Activated T-helper 1 cell treated with Interleukin-2 at 50 U/mL for 16 hours (primary cell): ENCODE data around the gene SP7.
A peak's percentile ranks its signal among the peaks of the same experiment; 100 is the strongest.
"Not testable (repeated sequence)": the region's sequence is repeated elsewhere in the genome, so short reads cannot be mapped to it uniquely, and the experiment has no call there.

Experiments used
- DNase-seq: peaks from one replicate; pipeline ENCODE4 v3.0.0-alpha.2; 2020; ENCODE audit warnings: low read depth

SP7 gene

DNA sequence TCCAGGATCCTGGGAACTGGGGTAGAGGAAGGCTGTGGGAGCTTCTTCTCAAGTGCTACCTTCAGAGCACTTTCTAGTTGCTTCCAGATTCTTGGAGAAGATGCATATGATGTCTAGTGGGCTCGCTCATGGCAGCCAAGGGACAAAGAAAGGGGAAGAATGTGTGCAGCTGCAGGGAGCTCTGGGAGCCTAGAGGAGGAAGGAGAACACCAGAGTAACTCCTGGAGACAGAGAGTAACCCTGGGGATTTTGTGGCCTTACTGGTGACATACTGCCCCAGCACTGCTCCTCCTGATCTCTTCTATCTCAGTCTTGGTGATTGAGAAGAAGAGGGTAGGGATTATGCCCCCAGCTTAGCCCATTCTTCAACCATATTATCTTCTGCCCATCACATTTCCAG is 10.3 kb upstream of the SP7 start:
- DNase-seq, result no peak

DNA sequence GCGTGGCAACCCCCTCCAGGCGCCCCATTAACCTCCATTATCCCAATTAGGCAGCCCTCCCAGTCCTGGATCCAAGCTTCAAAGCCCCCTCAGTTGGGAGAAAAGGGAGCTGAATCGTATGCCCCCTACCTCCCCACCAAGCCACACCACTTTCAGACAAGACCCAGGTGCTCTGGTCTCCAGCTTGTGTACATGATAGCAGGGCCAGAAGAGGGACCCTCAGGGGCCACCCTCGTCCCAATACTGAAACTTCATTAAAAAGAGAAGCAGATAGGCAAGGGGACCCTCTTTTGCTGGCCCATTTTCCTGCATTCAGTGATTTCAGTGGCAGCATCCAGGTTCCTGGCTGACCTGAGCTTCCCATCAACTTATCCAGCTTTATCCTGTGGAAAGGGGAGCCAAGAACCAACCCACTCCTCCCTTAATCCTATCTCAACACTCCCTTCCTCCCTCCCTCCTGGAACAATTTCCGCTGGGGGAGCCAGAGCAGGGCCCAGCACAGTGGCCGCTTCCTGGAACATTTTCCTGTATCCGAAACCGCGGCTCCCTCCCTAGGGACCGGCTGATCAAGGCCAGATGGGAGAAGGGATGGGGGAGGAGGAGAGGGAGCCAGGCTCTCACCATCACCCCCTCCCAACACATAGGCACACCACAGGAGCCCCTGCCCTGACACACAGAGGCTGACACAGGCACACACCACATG is 9.5 kb upstream of the SP7 start:
- DNase-seq, result no peak

GRCh38 chr12:53344824-53345485 is 8.8 kb upstream of the SP7 start:
- DNase-seq, result peak; percentile 51

GRCh38 chr12:53344487-53344823 is 8.3 kb upstream of the SP7 start:
- no peak for DNase-seq

- DNase-seq, result no peak
Measured at GRCh38 chr12:53343969-53344368, 7.8 kb upstream of the SP7 start.

GRCh38 chr12:53343449-53343848 is 7.3 kb upstream of the SP7 start:
- no peak for DNase-seq

DNA sequence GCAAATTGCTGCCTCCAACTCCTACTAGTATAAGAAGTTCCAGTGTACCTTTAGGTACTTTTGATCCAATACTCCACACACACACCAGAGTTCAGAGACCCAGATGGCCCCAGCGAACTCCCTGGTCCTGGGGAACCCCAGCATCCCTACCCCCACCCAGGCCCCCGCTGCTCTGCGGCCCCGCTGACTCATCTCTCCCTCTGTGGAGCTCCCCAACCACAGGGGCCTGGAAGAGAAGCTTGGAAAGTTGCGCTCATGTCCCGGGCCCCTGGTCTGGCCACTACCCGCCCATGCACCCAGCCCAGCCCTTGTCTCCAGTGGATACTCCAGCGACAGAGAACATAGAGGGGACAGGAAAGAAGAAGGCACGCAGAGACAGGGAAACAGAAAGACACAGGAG is 4.2 kb upstream of the SP7 start:
- DNase-seq, result no peak

- DNase-seq, result no peak
Measured at GRCh38 chr12:53338916-53339315, 2.8 kb upstream of the SP7 start.

- DNase-seq, result no peak
Measured at GRCh38 chr12:53338017-53338416, 1.9 kb upstream of the SP7 start.

GRCh38 chr12:53334822-53335221 is 1.3 kb downstream of the SP7 start:
- DNase-seq, result no peak

GRCh38 chr12:53333845-53334244 is 2.3 kb downstream of the SP7 start:
- DNase-seq, result no peak

DNA sequence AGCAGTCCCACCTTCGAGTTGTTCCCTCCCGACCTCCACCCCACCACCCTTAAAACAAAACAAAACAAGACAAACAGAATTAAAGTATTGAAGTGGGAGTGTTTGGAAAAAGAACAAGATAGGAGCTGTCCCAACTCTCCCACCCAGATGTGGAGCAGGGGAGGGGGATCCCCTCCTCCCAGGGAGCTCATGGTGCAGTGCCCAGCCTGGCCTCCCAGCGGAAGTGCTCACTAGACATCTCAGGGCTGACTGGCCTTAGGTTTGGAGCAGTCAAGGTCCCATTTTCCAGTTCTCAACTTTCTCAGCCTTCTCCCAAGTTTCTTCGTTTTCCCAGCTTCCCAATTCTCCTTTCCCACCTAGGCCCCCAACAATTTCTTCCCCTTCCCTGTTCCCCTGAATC is 2.9 kb downstream of the SP7 start:
- no peak for DNase-seq

DNA sequence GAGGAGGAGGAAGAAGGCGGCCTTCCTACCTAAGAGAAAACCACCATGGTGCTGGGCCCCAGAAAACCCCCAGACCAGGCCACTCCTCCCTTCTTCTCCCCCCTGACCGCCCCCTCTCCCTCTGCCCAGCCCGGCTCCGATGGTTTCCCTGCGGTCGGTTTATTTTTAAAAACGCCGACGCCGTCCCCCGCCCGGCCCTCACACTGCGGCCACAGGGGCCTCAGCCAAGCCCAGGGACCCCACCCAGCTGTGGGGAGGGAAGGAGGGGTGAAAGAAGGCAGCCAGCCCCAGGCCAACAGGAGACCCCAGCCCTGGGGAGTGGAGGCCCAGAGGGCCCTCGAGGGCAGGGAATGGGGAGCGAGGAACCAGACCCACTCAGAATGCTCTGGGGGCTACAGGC is 3.4 kb downstream of the SP7 start:
- no peak for DNase-seq

GRCh38 chr12:53332339-53332738 is 3.8 kb downstream of the SP7 start:
- not testable (repeated sequence) for DNase-seq

GRCh38 chr12:53330671-53331070 is 5.5 kb downstream of the SP7 start:
- DNase-seq, result no peak

GRCh38 chr12:53328043-53328435 is 8.1 kb downstream of the SP7 start:
- no peak for DNase-seq

DNA sequence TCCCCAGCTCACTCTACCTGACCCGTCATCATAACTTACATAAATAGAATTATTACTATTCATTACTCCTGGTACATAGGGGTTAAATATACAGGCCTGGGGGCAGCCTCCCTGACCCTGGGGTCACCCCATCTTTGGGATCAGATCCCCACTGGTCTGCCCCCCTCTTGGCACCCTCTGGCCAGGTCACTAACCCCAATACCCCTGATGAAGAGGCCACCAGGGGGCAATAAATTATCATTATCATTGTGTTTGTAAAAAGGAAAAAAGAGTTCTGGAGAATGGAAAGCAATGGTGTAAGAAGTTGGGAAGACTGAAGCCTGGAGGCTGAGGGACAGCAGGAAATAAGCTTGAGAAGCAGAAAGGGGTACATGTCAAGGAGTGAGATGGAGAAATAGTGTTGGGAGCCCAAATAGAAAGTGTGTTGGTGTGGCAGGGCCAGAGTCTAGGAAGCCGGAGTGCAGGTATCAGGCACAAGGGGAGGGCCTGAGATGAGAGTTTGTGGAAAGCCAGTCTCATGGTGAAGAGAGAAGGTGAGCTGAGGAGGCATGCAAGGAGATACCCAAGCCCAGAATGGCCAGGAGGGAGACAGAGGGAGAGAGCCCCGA is 8.6 kb downstream of the SP7 start:
- DNase-seq, result no peak

GRCh38 chr12:53326460-53327185 is 9.5 kb downstream of the SP7 start:
- DNase-seq, result no peak

- no peak for DNase-seq
Measured at GRCh38 chr12:53325511-53326061, 10.6 kb downstream of the SP7 start.

DNA sequence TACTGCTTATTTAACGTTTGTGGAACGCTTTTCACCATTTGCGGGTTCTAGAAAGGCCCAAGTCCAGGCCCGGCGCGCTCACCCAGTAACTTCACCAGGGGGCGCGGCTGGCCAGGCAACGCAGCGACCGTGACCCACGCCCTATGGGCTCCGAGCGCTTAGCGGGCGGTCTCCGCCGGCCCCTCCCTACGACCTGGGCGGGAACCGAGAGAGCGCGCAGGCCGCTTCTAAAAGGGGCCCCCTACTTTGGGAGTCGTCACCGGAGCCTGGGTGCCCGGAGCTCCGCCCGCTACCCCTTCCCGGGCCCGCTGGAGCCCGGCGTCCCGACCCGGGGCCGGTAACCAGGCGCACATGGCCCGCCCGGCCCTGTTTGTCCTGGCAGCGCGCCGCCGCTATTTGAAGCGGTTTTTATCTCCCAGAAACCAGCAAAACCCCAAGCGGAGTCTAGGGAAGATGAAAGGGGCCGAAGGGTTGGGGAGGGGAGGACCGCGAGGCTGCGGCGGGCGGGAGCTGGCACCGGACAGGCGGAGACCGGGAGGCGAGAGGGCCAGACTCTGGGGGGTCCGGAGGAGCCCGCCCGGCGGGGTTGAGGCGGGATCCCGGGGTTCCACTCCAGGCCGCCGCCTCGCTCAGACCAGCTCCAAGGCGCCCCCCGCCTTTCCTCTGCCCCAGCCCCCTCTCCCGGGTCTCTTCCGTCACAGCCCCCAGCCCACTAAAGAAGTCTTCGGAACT is 11.2 kb downstream of the SP7 start:
- peak; percentile 78 for DNase-seq

- peak; percentile 32 for DNase-seq
Measured at GRCh38 chr12:53324113-53324778, 11.9 kb downstream of the SP7 start.
